ENCODE measurements around the gene ZNF532. TPM values are rescaled to one million over a fixed set of nuclear protein-coding genes. Genes with fewer than 3 reads are reported as not detected.

Gene ZNF532
- total RNA-seq, 2 experiments from 2014 or later: 4.0 to 4.8 TPM

DNA sequence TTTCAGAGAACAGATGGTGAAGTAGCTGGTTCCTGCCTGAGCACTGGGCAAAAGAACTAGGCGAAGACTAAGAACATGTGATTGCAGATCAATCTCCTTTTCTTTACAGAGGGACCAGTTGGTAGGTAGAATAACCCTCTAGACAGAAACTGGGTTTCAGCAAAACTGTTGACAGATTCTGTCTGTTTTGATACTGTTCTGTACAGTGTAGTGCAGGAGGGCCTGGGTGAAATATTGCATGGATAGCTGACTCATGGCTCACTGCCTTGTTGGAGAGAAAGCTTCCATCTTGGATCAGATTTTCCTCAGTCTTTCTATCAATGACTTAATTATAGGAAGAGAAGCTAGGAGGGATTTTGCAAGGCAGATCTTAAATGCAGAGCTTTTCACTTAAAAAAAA is 95.8 kb downstream of the ZNF532 start:
- no peaks in the 10 kb centered on the region for H3K36me3 Mint-ChIP-seq

DNA sequence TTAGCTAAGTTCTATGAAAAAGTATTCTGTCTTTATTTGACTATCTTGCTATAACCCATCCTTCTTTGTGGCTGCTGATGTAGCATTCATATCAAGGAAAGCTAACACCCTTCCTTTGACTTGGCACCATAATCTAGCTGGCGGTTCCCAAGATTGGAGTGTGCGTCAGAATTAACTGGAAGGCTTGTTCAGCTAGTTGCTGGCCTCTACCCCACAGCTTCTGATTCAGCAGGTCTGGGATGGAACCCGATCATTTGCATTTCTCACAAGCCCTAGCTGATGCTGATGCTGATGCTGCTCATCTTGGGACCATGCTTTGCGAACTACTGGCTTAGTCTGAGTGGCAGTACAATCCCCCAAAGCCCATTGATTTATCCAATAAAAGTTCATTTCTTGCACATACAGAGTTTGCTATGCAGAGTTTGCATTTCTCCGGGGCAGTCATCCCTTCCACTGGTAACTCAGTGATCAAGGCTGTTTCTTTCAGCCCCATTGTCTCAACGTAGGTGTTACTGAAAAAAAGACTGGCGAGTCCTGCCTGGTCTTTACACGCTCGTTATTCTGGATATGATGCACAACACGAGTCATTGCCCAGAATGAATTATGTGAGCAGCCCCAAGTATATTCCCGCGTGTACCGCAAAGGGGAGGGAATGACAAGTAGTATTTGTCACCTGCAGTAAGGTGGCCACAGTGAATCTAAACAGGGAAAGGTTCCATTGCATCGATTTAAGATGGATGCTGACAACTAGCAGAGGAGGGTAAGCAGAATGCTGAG is 96.5 kb downstream of the ZNF532 start:
- DNase-seq: no peak
- peaks cover 26% of the 10 kb centered on the region for H3K27me3 Mint-ChIP-seq
- no peaks in the 10 kb centered on the region for H3K36me3 Mint-ChIP-seq
- POLR2A ChIA-PET: no interaction called here
- H3K27ac Mint-ChIP-seq: no peak overlapping the region
- H3K4me1 Mint-ChIP-seq: no peaks in the 10 kb centered on the region
- no peak overlapping the region for H3K4me3 Mint-ChIP-seq
- no peaks in the 10 kb centered on the region for H3K9me3 Mint-ChIP-seq
- ATAC-seq (ENCODE audit: low read depth): no peak

More for the DNA sequence above, 95.8 kb downstream of the ZNF532 start:
- ATAC-seq (ENCODE audit: low read depth): no peak
- H3K4me1 Mint-ChIP-seq: no peaks in the 10 kb centered on the region
- no peak overlapping the region for H3K27ac Mint-ChIP-seq
- no peak overlapping the region for H3K4me3 Mint-ChIP-seq
- H3K9me3 Mint-ChIP-seq: no peaks in the 10 kb centered on the region
- no peak for DNase-seq
- H3K27me3 Mint-ChIP-seq: peaks cover 24% of the 10 kb centered on the region
- POLR2A ChIA-PET: no interaction called here

DNA sequence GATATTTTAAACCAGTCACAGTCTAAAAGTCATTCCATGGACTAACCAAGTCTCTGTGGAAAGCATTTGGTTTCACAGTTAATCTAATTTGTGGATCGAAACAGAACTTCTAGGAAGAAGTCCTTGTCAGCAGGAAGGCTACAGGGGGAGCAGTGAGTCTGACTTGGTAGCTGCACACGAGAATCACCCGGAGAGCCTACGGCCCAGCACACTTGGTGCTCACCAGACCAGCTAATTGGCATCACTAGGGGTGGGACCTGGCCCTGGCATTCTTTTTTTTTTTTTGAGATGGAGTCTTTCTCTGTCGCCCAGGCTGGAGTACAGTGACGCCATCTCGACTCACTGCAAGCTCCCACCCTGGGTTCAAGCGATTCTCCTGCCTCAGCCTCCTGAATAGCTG is 97.7 kb downstream of the ZNF532 start:
- POLR2A ChIA-PET: no interaction called here
- DNase-seq (no peak), ATAC-seq (ENCODE audit: low read depth) (no peak)
- Mint-ChIP-seq H3K4me1 (no peaks in the 10 kb centered on the region), H3K4me3 (no peak overlapping the region), H3K27me3 (peaks cover 25% of the 10 kb centered on the region), H3K27ac (no peak overlapping the region), H3K9me3 (no peaks in the 10 kb centered on the region), H3K36me3 (no peaks in the 10 kb centered on the region)

DNA sequence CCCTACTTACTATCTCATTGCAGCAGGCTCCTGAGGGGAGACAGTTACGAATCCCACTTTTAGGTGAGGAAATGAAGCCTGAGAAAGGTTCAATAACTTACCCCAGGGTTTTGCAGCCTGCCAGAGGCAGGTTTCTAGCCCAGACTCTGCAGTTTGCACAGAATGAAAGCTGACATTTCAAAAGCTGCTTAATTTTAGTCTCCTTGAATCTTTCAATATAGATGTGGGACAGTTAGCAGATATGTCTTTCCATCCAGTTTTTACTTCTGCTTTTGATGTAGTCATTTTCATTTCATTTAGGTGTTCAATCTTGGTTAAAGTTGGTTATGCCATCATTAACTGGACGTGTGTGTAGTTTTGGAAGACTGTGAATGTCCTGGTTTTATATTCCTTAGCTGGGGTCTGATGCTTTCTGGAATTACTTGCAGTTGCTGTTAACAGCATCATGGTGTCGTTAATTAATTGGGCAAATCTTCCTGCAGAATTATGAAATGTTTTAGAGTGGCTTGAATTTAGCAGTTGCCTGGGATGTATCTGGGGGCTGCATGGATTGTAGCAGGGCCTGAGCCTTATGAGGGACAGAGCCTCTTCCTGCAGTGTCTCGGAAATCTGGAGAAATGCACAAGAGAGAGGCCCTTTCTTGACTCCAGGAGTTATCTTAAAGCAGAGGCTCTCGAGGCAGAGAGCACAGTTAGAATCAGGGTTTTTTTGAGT is 100.8 kb downstream of the ZNF532 start:
- no peaks in the 10 kb centered on the region for H3K36me3 Mint-ChIP-seq
- H3K4me3 Mint-ChIP-seq: no peak overlapping the region
- no peak overlapping the region for H3K27ac Mint-ChIP-seq
- POLR2A ChIA-PET: no interaction called here
- no peak for DNase-seq
- H3K27me3 Mint-ChIP-seq: peaks cover 21% of the 10 kb centered on the region
- no peak for ATAC-seq (ENCODE audit: low read depth)
- H3K4me1 Mint-ChIP-seq: no peaks in the 10 kb centered on the region
- no peaks in the 10 kb centered on the region for H3K9me3 Mint-ChIP-seq

DNA sequence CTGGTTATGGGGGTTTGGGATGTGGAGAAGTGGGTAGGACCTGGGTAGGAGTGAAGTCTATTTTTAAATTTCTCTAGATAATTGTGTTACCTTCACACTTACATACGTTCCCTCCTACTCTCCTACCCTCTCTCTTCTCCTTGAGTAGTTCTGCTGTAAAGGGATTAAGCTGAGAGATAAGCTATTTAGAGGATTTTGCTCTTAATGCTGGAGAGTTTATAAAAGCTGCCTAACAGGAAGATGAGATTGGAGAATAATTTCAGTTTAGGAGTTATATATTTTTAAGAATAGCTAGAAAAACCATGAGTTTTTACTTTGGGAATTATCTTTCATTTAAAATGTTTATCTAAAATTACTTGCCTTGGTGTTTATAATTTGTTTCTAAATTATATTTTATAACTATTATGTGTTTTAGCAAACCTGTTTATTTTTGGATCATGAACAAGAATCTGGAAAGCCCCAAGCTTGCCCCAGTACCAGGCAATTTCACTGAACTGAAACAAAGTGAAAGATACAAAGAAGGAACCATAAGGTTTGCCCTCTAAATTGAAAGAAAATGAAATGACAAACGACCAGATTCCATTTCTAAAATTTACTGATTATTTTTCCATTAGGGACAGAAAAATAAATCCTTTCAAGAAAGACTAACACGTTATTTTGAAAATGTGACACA is 101.5 kb downstream of the ZNF532 start:
- H3K36me3 Mint-ChIP-seq: no peaks in the 10 kb centered on the region
- POLR2A ChIA-PET: no interaction called here
- H3K27ac Mint-ChIP-seq: no peak overlapping the region
- no peak for ATAC-seq (ENCODE audit: low read depth)
- H3K27me3 Mint-ChIP-seq: peaks cover 21% of the 10 kb centered on the region
- no peaks in the 10 kb centered on the region for H3K4me1 Mint-ChIP-seq
- DNase-seq: no peak
- H3K4me3 Mint-ChIP-seq: no peak overlapping the region
- no peaks in the 10 kb centered on the region for H3K9me3 Mint-ChIP-seq

DNA sequence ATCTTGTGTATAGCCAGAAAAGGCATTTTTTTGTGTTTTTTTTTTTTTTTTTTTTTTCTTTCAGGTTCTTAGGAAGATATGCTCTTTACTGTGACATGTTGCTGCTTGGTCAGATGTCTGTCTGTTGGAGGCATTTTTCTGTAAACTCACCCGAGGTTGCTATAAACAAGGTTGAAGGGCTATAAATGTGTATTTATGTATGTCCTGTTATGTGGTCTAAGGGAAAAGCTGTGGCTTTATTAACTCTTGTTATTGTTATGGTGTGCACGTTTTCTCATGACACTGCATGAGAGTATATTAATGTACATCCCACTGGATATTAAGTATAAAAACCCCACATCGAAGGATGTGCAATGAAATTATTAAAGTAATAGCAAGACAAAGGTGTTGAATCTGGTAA is 102.0 kb downstream of the ZNF532 start:
- ATAC-seq (ENCODE audit: low read depth): no peak

DNA sequence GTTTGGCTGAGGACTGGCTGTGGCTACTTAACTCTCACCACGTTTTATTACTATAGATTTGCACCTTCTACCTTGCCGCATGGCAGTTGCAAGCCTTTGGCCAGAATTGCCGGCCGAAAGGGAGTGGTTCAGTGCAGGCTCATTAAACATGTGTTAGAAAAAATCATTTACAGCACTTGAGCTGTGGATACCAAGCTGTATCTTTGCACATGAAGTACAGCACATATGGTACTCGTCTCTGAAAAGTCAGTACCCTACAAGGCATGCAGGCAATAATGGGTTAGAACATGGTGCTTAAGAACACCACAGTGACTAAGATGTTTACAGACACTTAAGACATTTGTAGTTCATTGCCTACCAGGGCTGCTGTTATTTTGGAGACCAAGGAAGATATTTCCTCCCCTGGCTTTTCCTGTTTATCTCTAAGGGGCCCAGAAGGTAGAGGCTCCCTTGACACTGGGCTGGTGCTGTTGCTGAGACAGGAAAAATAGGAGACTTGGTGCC is 103.1 kb downstream of the ZNF532 start:
- POLR2A ChIA-PET: no interaction called here
- no peak for ATAC-seq (ENCODE audit: low read depth)
- no peak for DNase-seq
- Mint-ChIP-seq H3K4me3 (no peak overlapping the region), H3K4me1 (no peaks in the 10 kb centered on the region), H3K9me3 (no peaks in the 10 kb centered on the region), H3K27ac (no peak overlapping the region), H3K36me3 (no peaks in the 10 kb centered on the region), H3K27me3 (peaks cover 21% of the 10 kb centered on the region)

More for the DNA sequence above, 102.0 kb downstream of the ZNF532 start:
- Mint-ChIP-seq H3K27me3 (peaks cover 21% of the 10 kb centered on the region), H3K9me3 (no peaks in the 10 kb centered on the region), H3K4me3 (no peak overlapping the region), H3K36me3 (no peaks in the 10 kb centered on the region), H3K4me1 (no peaks in the 10 kb centered on the region), H3K27ac (no peak overlapping the region)
- POLR2A ChIA-PET: no interaction called here
- no peak for DNase-seq

DNA sequence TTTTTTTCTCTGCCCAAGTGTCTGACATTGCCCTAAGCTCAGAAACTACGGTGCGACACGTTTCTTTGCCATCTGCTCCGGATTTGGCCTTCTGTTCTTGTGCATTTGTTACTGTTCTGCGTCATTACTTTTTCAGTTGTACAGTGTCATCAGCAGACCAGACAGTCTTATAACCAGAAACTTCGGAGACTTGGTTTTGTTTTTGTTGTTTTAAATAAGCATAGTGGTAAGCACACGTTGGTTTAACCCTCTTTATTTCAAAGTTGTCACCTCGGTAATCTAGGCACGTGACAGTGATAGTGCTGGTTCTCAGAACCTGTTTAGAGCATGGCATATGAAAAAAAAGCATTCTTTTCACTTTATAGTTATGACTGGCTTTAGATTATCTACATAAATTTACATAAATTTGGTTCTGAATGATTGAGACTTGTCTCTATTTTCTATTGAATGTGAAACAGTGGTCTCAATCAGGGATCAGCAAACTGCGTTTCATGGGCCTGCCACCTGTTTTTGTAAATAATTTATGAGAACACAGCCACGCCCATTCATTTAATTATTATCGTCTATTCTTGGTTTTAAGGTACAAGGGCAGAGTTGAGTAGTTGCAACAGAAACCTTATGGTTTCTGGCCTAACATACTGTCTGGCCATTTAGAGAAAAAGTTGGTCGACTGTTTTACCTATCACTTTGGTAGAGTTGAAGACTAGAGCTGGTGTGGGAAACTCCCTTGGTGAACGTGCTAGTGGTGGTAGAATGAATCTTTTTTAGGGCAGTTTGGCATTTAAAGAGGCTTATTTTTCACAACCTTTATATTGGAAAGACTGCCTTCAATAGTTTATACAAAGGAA is 106.5 kb downstream of the ZNF532 start:
- Mint-ChIP-seq H3K9me3 (no peaks in the 10 kb centered on the region), H3K4me1 (no peaks in the 10 kb centered on the region), H3K36me3 (no peaks in the 10 kb centered on the region), H3K27me3 (peaks cover 20% of the 10 kb centered on the region), H3K4me3 (no peak overlapping the region), H3K27ac (no peak overlapping the region)
- DNase-seq (no peak), ATAC-seq (ENCODE audit: low read depth) (no peak)
- POLR2A ChIA-PET: no interaction called here

DNA sequence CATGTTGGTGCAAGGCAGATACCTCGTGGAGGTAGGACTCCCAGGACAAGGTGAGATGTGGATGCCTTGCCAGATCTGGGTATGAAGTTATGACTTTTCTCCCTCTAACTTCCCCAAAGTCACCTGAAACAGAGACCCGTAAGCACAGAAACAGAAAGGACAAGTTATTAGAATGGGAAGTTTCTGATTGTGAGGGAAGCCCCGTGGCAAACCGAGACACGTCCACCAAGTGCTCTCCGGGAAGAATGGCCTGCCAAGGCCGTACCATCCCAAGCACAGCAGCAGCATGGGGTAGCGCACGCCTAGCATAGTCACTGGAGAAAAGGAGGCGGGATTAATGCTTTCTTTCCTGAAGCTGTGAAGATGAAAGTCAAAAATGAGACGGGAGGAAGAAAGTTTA is 110.6 kb downstream of the ZNF532 start:
- ATAC-seq (ENCODE audit: low read depth) (no peak), DNase-seq (no peak)
- H3K4me1 Mint-ChIP-seq: no peaks in the 10 kb centered on the region
- peaks cover 22% of the 10 kb centered on the region for H3K27me3 Mint-ChIP-seq
- H3K9me3 Mint-ChIP-seq: no peaks in the 10 kb centered on the region
- no peak overlapping the region for H3K27ac Mint-ChIP-seq
- POLR2A ChIA-PET: no interaction called here
- no peaks in the 10 kb centered on the region for H3K36me3 Mint-ChIP-seq
- H3K4me3 Mint-ChIP-seq: no peak overlapping the region

DNA sequence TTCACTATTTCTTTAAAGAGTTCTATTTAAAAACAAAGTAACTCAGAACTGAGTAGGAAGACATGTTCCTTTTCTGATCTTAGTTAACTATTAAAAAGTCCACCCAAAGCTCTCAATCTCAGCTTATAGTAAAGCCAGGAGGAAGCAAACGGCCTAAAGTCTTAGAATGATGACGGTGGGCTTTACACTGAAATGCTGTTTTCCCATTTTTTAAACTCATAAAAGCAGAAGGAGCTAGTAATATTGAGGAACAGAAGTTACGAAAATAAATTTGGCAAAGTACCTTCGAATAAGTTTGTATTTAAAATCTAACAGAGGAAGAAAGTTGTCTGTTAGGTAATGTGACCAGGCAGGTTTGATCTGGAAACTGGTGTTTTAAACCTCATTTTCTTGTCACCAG is 111.1 kb downstream of the ZNF532 start:
- POLR2A ChIA-PET: no interaction called here
- no peak for ATAC-seq (ENCODE audit: low read depth)
- no peaks in the 10 kb centered on the region for H3K9me3 Mint-ChIP-seq

DNA sequence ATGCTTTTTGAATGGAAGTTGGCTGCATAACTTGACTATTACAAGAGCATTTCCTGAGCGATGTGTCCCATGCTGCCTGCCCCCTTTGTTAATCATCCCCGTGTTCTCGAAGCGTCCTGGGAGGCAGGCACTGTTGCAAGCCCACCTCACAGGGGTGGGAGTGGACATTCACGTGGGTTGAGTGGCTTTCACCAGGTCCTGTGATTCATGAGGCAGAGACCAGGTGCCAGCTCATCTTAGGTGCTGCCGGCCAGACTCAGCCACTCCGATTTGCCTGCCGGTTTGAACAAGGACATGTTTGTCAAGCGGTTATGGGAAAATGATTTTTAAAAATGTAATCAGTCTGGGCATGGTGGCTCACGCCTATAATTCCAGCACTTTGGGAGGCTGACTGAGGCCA is 112.5 kb downstream of the ZNF532 start:
- ATAC-seq (ENCODE audit: low read depth) (no peak), DNase-seq (no peak)
- no peaks in the 10 kb centered on the region for H3K36me3 Mint-ChIP-seq
- no peak overlapping the region for H3K4me3 Mint-ChIP-seq
- H3K27me3 Mint-ChIP-seq: peaks cover 19% of the 10 kb centered on the region
- H3K27ac Mint-ChIP-seq: no peak overlapping the region
- POLR2A ChIA-PET: no interaction called here
- H3K9me3 Mint-ChIP-seq: no peaks in the 10 kb centered on the region
- no peaks in the 10 kb centered on the region for H3K4me1 Mint-ChIP-seq

More for the DNA sequence above, 111.1 kb downstream of the ZNF532 start:
- no peak for DNase-seq
- Mint-ChIP-seq H3K27ac (no peak overlapping the region), H3K4me3 (no peak overlapping the region), H3K36me3 (no peaks in the 10 kb centered on the region), H3K27me3 (peaks cover 22% of the 10 kb centered on the region), H3K4me1 (no peaks in the 10 kb centered on the region)

DNA sequence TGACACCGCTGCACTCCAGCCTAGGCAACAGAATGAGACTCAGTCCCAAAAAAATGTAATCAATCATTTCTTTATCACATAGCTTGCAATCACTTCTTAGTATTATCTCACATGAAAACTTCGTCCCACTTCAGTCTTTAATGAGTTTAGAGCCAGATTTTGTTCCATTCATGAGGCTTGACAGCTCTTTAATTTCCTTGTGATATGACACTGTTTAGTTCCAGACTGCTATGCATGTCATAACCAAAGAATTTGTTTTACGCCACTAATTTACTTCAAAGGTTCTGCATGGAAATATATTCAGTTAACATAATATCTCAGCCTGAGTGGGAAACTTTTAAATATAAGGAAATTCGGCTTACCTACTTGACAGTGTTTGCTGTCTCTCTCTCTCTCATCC is 113.1 kb downstream of the ZNF532 start:
- H3K27ac Mint-ChIP-seq: no peak overlapping the region
- POLR2A ChIA-PET: no interaction called here
- DNase-seq: no peak
- H3K27me3 Mint-ChIP-seq: peaks cover 17% of the 10 kb centered on the region
- no peaks in the 10 kb centered on the region for H3K4me1 Mint-ChIP-seq
- no peaks in the 10 kb centered on the region for H3K36me3 Mint-ChIP-seq
- H3K4me3 Mint-ChIP-seq: no peak overlapping the region
- ATAC-seq (ENCODE audit: low read depth): no peak
- no peaks in the 10 kb centered on the region for H3K9me3 Mint-ChIP-seq

DNA sequence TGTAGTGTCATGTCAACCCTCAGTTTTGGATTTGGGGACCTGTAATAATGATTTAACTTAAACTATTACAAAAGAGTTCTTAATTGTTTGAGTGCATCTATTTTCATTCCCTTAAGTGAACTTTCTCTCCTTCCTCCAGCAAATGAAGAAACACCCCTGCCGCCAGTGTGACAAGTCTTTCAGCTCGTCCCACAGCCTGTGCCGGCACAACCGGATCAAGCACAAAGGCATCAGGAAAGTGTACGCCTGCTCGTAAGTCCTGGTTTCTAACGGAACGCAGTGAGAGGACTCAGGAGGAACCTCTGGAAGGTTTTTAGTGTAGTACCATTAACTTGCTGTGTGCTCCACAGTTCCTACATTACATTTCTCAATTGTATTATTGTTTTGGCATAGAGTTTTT is 114.2 kb downstream of the ZNF532 start:
- Mint-ChIP-seq H3K27ac (no peak overlapping the region), H3K36me3 (no peaks in the 10 kb centered on the region), H3K27me3 (peaks cover 17% of the 10 kb centered on the region), H3K4me3 (no peak overlapping the region), H3K9me3 (no peaks in the 10 kb centered on the region), H3K4me1 (no peaks in the 10 kb centered on the region)
- ATAC-seq (ENCODE audit: low read depth) (no peak), DNase-seq (no peak)
- POLR2A ChIA-PET: no interaction called here
